Endothelial cell of umbilical vein (primary cell): ENCODE results near the gene PLEKHB1.

Source experiments
- CTCF ChIP-seq, 2 donors: IDR thresholded peaks; 1 replicate in 1 of 2; 2 replicates in 1 of 2; pipeline ENCODE4 v1.5.1; 2011; ENCODE audit warnings: low read length in 2 of 2, mild to moderate bottlenecking in 2 of 2, moderate library complexity in 2 of 2, control low read depth in 1 of 2, inconsistent platforms in 1 of 2, low read depth in 1 of 2; ENCODE audit not compliant: insufficient read depth in 1 of 2; ENCODE audit errors: extremely low read depth in 1 of 2
- EZH2 ChIP-seq: IDR thresholded peaks from 2 replicates; pipeline ENCODE4 v1.6.1; 2012; ENCODE audit warnings: borderline replicate concordance, low read depth, mild to moderate bottlenecking, moderate library complexity, low read length, inconsistent platforms; ENCODE audit not compliant: severe bottlenecking
- POLR2A ChIP-seq: IDR thresholded peaks from 2 replicates; pipeline ENCODE4 v1.6.1; 2012; ENCODE audit warnings: low read depth, mild to moderate bottlenecking, control low read depth, low read length
- POLR2AphosphoS5 ChIP-seq: IDR thresholded peaks from 2 replicates; pipeline ENCODE4 v1.6.1; 2012; ENCODE audit warnings: low read depth, mild to moderate bottlenecking, control low read depth, low read length, moderate library complexity; ENCODE audit not compliant: insufficient read depth
- TF ChIP-seq, protein P1 (sequence below): IDR thresholded peaks from 2 replicates; pipeline ENCODE4 v1.6.1; 2011; ENCODE audit not compliant: insufficient read depth, insufficient read length

- TF ChIP-seq CTCF (IDR thresholded peaks at IDR 0.05; ENCODE audit: extremely low read depth in 1 of 2, insufficient read depth in 1 of 2, low read depth in 1 of 2, low read length in 2 of 2) (no peak), POLR2A (no peak), EZH2 (no peak), POLR2AphosphoS5 (no peak)
- TF ChIP-seq, protein P1, sequence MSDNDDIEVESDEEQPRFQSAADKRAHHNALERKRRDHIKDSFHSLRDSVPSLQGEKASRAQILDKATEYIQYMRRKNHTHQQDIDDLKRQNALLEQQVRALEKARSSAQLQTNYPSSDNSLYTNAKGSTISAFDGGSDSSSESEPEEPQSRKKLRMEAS = no peak
Observed at GRCh38 chr11:73598719-73599379, 47.5 kb upstream of the PLEKHB1 start.
